NCI-H526 (cell line): ENCODE measurements around the gene ITGA1.
"Not testable (repeated sequence)": the region's sequence is repeated elsewhere in the genome, so short reads cannot be mapped to it uniquely, and the experiment has no call there.

Experiments used
- DNase-seq, 2 experiments: peaks; one replicate each; lab custom pipeline; 2025; lab: John Stamatoyannopoulos, UW

Gene ITGA1

GRCh38 chr5:52865991-52866390 lies 78.3 kb downstream of the ITGA1 start:
- not testable (repeated sequence) for DNase-seq

GRCh38 chr5:52867809-52868208 lies 80.1 kb downstream of the ITGA1 start:
- no peak for DNase-seq

- DNase-seq = no peak
Measured at GRCh38 chr5:52868417-52868816, 80.7 kb downstream of the ITGA1 start.

- no peak for DNase-seq
Measured at GRCh38 chr5:52869391-52869790, 81.7 kb downstream of the ITGA1 start.

GRCh38 chr5:52870448-52870847 lies 82.7 kb downstream of the ITGA1 start:
- no peak for DNase-seq

- DNase-seq = no peak
Measured at GRCh38 chr5:52875827-52876226, 88.1 kb downstream of the ITGA1 start.

GRCh38 chr5:52876456-52876855 lies 88.7 kb downstream of the ITGA1 start:
- no peak for DNase-seq

GRCh38 chr5:52878656-52879055 lies 90.9 kb downstream of the ITGA1 start:
- no peak for DNase-seq

GRCh38 chr5:52880541-52880940 lies 92.8 kb downstream of the ITGA1 start:
- DNase-seq = no peak

- DNase-seq = no peak
Measured at GRCh38 chr5:52881468-52881867, 93.8 kb downstream of the ITGA1 start.

- no peak for DNase-seq
Measured at GRCh38 chr5:52883110-52883509, 95.4 kb downstream of the ITGA1 start.

GRCh38 chr5:52884453-52884852 lies 96.7 kb downstream of the ITGA1 start:
- no peak for DNase-seq

GRCh38 chr5:52885614-52886013 lies 97.9 kb downstream of the ITGA1 start:
- no peak for DNase-seq

- no peak for DNase-seq
Measured at GRCh38 chr5:52886206-52886605, 98.5 kb downstream of the ITGA1 start.

GRCh38 chr5:52887066-52887465 lies 99.3 kb downstream of the ITGA1 start:
- DNase-seq = no peak

GRCh38 chr5:52888363-52888762 lies 100.6 kb downstream of the ITGA1 start:
- DNase-seq = no peak

- no peak for DNase-seq
Measured at GRCh38 chr5:52892242-52892878, 104.6 kb downstream of the ITGA1 start.

GRCh38 chr5:52893105-52893504 lies 105.4 kb downstream of the ITGA1 start:
- no peak for DNase-seq

GRCh38 chr5:52893863-52894262 lies 106.1 kb downstream of the ITGA1 start:
- DNase-seq = no peak

- no peak for DNase-seq
Measured at GRCh38 chr5:52894451-52894850, 106.7 kb downstream of the ITGA1 start.

GRCh38 chr5:52895075-52895474 lies 107.4 kb downstream of the ITGA1 start:
- DNase-seq = no peak

- DNase-seq = no peak
Measured at GRCh38 chr5:52895572-52896413, 108.1 kb downstream of the ITGA1 start.

GRCh38 chr5:52896534-52897237 lies 109.0 kb downstream of the ITGA1 start:
- DNase-seq = no peak
